ENCODE results near the gene TLCD2.

DNA sequence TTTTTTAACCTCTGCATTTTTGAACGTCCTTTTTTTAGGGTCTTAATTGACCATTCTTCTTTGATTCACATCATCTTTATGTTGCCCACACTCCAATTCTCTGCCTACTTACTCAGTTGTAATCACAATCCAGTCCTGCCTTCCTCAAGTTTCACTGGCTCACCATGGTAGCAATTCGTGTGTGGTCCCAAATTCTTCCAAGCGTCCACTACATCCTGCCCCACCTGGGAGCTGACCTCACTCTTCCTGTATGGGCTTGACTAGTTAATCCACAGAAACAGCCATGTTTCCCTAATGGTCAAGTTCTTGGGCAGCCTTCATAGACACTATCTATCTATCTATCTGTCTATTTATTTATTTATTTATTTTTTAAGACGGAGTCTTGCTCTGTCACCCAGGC is 7.1 kb downstream of the TLCD2 start:
- TF ChIP-seq, protein P1, sequence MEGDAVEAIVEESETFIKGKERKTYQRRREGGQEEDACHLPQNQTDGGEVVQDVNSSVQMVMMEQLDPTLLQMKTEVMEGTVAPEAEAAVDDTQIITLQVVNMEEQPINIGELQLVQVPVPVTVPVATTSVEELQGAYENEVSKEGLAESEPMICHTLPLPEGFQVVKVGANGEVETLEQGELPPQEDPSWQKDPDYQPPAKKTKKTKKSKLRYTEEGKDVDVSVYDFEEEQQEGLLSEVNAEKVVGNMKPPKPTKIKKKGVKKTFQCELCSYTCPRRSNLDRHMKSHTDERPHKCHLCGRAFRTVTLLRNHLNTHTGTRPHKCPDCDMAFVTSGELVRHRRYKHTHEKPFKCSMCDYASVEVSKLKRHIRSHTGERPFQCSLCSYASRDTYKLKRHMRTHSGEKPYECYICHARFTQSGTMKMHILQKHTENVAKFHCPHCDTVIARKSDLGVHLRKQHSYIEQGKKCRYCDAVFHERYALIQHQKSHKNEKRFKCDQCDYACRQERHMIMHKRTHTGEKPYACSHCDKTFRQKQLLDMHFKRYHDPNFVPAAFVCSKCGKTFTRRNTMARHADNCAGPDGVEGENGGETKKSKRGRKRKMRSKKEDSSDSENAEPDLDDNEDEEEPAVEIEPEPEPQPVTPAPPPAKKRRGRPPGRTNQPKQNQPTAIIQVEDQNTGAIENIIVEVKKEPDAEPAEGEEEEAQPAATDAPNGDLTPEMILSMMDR (IDR thresholded peaks at IDR 0.05) = no peak
- TF ChIP-seq POLR2A (IDR thresholded peaks at IDR 0.05) = no peak

Measured in ovary (tissue), 3 donors.